ENCODE measurements around the gene FARS2.

Gene FARS2

DNA sequence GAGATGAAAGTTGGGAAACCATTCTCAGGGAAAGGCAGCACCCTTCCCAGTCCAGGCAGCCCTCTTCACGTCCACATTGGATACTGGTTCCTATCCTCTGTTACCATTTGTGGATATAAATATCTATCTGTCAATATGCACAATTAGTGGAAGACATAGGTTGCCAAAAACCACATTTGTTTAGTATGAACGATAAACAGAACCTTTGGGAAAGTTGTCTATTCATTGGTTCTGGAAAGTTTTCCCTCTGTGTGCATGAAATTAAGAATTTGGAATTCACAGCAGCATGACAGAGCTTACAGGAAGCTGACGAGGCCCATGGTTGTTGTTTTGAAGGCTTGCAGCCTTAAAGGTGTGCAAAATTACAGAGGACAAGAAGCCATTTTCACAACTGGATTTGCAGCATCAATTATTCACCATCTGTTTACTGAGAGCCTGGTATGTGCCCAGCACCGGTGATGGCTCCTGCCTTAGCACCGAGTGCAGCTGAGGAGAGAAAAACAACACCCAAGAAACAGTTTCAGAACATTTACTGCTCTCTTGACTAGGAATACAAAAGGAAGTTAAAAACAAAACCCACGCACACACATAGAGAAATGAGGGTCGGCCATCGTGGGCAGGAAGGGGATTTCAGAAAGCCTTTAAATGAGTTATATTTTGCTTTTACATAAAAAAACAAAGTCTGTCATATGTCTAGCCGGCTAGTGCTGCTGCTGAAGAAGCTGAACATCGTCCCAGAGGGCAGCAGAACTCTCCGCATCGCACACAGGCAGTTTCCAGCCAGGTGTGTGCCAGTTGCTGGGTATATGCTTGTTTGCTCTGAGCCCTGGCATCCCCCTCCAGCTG lies 319.6 kb downstream of the FARS2 start:
- no peak for DNase-seq (ENCODE audit: low read depth in 2 of 2)

DNA sequence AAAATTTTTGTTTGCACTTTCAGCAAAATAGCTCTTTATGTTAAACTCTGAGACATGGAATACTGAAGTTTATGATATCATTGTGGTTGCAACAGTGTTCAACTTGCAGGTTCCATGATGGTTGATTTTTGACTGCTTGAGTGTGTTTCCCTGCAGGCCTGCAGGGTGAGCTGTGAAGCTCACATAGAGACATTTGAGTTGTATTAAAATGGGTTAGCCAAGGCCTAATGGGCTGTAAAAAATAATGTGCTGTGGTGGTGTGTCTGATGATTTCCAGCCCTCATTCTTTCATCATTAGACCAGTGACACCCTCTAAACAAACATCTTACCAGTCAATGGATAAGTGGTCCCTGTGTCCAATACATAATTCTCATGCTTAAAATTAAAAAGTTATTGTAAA lies 321.4 kb downstream of the FARS2 start:
- DNase-seq (ENCODE audit: low read depth in 2 of 2) = no peak

DNA sequence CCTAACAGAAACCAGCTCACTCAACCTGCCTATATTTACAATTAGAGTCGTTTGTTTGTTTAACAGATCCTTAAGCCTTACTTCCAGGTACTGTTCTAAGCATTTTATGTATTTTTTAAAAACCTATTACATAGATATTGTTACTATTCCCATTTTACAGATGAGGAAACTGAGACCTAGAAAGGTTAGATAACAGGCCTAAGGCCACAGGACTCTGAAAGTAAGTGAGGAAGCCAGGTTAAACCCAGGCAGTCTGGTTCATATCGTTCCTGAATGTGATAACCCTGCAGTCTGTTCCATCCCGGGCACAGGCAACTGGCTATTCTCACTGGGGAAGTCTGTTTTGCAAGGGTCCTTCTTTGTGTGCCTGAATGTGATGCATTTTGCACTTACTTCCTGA lies 322.2 kb downstream of the FARS2 start:
- DNase-seq (ENCODE audit: low read depth in 2 of 2) = no peak

DNA sequence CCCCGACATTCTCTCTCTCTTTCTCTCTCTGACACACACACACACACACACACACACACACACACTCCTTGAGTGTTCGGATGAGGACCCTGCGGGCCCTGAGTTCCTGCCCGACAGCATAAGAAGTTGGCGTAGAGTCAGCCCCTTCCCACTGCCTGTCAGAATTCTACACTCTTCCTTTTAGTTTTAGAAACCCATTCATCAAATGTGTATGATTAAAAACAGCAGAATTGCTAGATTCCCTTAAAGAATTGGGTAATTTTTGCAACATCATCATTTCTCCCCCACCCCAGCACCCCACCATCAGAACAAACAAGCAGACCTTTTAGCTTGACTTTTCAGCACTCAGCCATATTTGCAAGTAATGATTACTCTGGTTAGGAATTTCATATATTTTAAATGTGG lies 322.8 kb downstream of the FARS2 start:
- no peak for DNase-seq (ENCODE audit: low read depth in 2 of 2)

DNA sequence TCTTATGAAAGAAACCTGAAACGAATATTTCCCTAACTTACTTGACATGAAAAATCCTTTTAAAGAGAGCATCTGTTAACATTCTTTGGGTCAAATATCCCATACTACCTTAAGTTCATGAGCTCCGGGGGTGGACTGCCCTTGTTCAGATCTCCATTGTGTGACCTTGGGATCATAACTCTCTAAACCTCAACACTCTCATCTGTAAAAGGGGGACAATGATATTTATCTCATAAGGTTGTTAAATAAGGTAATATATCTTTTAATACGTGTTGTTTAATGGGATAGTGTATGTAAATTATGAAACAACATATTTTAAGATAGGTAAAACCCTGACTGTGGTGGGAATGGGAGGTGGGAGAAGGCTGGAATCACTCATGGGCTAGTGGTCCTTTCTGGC lies 326.3 kb downstream of the FARS2 start:
- DNase-seq (ENCODE audit: low read depth in 2 of 2) = no peak

DNA sequence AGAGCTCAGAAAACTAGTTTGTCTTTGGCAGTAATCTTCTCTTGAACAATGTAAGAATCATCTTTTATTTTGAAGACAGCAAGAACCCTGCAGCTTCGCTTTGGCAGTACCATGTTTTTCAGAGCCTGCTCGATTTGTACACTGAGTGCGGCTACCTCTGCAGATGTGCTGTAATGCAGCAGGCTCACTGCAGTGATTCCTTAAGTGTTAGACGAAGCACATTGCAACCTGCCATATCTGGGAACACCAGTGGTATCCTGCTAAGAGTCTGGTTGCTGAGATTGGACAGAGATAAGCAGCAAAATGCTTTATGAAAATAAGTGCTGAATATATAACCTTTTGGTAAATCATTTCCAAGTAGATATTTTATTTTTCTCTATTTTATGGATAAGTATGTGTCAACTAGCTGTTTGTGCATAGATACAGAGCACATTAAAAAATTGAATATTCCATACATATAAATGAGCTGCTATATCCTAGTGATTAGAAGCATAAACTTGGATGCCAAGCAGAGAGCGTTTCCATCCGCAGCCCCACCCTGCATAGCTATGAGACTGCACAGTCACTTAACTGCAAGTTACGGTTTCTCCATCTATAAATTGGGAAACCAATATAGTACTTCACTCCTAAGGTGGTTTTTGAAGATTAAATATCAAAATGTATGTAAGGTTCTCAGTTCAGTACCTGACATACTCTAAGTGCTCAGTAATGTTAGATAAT lies 328.3 kb downstream of the FARS2 start:
- no peak for DNase-seq (ENCODE audit: low read depth in 2 of 2)

DNA sequence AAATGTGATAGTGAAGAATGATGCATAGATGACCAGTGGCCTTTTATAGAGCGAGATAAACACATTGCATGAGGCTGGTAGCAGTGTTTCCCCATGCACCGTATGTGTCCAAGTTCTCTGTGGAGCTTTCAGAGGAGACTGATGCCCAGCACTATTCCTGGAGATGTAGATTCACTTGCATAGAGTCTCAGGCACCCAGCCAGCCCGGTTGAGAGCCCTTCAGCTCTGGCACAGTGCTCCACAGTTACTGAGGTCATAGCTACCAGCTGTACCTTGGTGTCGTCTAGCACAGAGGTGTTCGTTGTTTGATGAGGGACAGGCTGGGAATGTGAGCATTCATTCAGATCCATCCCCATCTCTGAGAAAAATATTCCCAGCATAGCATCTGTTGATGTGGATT lies 328.9 kb downstream of the FARS2 start:
- no peak for DNase-seq (ENCODE audit: low read depth in 2 of 2)

DNA sequence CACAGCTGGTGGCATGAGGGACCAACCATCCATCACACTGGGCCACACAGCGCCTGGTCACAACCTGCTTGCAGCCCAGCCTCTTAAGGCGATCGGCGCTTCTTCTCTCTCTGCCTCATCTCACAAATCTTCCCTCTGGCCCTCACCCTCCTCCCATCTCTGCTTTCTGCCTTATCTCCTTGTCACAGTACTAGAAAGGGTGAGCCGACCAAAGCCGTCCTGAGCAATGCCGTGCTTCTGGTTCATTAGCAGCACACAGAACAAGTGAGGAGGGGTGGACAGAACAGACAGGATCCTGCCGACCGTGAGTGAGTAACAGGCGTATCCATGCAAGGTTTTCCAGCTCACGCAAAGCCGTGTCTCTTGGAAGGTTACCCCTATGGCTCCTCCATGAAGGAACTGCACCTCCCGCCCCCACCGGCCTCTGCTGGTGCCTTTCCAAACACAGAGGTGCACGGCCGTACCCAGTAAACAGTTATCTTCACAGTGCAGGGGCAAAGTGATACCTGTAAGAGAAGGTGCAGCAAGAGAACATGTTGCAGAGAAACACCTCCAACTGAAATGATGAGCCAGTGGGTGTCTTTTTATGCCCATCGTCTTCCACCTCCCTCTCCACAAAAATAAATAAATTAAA lies 331.7 kb downstream of the FARS2 start:
- DNase-seq (ENCODE audit: low read depth in 2 of 2) = no peak

DNA sequence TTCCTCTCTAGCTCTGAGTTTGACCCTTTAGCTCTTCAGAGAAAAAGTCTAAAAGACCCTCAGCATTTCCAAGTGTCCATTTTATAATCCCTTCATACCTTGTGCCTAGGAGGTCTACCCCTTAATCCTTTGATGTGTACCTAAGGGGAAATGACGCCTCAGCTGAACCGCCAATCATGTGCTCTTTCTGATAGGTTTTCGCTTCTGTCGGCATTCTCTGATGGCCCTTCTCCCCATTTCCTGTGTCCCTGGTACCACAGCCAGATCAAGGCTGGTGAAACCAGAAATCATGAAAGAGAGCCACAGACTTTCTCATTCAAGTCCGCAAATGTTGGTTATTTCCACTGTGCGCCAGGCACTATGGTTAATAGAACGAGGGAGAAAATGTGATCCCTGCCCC lies 333.9 kb downstream of the FARS2 start:
- DNase-seq (ENCODE audit: low read depth in 2 of 2) = no peak

DNA sequence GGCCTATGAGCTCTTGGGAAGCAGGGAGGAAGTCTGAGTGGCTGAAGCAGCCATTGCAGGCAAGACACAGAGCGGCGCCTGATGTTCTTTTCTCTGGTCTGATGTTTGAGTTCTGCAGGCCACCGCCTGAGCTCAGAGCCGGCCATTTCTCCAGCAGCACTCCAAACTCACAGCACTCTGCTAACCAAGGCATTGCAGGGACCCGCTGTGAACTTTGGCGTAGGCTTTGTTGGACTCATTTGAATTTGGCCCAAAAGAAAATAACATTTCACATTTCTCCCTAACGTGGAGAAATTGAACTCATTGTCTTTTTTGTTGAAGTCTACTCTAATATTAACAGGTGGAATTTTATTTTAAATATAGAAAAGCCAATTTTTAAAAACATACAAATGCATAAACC lies 336.1 kb downstream of the FARS2 start:
- DNase-seq (ENCODE audit: low read depth in 2 of 2) = no peak

DNA sequence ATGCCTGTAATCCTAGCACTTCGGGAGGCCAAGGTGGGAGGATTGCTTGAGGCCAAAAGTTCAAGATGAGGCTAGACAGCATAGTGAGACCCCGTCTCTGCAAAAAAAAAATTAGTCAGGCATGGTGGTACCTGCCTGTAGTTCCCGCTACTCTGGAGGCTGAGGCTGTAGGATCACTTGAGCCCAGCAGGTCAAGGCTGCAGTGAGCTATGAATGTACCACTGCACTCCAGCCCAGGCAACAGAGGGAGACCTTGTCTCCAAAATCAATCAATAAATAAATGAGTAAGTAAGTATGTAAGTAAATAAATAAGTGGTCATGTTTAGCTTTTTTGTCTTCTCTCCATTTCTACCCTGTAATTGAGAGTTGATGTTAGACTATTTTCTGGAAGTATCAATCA lies 336.8 kb downstream of the FARS2 start:
- DNase-seq (ENCODE audit: low read depth in 2 of 2) = no peak

DNA sequence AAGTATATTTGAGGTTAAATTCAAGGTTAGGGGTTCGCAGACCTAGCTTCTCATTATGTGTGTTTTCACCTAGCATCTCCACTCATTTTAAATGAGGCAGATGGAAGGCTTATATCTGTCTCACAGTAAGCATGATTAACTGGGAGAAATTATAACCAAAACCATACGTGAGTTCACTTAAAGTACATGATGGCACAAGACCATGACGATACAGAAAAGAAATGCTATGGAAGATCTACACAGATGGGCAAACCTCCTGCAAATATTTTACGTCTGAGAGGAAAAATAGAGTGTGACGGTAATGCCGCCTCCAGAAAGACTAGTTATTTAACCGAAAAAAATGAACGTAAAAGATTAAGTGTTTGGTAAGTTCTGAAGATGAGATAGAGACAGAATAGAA lies 337.8 kb downstream of the FARS2 start:
- DNase-seq (ENCODE audit: low read depth in 2 of 2) = no peak

DNA sequence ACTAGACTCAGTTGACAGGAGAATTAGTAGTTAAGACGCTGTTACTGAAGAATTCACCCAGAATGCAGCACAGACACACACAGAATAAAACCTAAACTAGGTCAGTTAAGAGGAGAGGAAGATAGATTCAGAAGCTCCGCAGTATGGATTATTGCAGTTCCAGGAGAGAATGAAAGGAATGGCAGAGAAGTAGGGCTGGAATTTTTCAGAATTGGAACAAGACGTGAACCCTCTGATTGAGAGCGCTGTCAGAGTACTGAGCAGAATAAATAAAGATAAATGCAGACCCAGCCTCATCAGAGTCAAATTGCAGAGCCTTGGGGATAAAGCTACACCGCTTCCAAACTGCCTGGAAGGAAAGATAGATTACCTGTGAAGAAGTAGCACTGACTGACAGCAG lies 344.6 kb downstream of the FARS2 start:
- no peak for DNase-seq (ENCODE audit: low read depth in 2 of 2)

DNA sequence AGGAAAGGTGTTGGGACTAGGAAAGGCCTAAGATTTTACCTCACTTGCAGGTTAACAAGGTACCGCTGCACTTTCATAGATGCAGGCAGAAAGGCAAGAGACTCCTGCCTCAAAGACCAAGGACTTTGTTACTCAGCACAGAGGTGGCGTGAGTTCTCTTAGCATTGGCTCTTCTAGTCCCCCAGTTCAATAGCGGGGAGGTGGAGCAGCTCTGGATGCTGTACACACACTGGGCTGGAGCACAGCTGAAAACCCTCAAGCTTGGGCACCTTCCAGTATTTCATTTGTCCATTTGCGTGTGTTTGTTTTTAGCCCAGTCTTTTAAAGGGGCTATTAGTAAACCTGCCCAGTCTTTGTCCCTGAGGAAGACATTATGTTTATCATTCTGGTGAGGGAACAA lies 345.2 kb downstream of the FARS2 start:
- DNase-seq (ENCODE audit: low read depth in 2 of 2) = no peak

DNA sequence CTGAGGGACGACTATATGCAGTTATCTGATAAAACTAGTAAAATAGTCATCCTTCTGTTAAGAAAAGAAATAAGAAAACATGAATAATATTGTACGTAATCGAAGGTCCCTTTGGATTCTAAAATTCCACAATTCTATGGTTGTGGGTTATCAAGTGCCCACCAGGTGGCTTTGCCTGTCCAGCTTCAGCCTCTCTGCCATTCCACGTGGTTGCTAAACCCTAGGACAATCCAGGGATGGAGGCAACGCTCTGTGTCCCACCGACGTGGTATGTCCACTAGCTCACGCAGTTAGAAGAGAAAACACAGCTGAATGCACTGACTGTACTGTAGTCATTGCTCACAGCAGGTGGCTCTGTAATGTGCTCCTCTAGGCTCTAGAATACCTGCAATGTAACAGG lies 349.3 kb downstream of the FARS2 start:
- DNase-seq (ENCODE audit: low read depth in 2 of 2) = no peak

DNA sequence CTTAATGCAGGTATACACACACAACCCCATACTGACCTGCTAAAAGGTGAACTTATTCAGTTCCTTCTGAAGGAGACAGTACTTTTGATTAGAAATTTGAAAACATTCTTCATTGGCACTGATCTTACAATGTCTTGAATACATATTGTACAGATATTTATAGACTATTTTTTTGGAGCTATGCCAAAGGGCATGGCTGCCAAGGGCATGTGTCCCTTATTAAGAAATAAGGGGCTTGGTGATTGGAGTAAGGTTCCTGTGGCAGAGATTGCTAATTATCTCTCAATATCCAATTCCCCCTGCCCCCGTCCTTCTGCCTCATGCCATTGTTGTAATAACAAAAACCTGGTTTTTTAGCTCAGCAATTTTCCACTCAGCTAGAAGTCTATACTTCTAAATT lies 355.9 kb downstream of the FARS2 start:
- DNase-seq (ENCODE audit: low read depth in 2 of 2) = no peak

DNA sequence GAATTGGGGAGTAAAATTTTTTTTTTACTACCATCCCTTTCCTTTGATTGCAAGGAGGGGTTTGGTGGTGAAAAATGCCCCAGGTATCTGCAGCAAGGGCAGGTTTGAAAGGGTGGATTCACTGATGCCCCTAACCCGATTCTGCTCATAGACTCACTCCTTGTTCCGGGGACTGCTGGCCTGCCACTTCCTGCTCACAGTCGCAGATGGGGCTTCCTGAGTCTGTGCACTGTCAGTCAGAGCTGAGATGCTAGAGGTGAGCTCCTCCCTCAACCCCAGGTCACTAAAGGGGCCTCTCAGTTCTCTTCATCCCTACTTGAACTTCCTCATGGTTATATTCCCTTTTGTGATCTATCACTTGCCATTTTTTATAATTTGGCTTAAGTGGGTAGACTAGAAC lies 357.9 kb downstream of the FARS2 start:
- DNase-seq (ENCODE audit: low read depth in 2 of 2) = peak in 1 of 2 donors; percentile 20

DNA sequence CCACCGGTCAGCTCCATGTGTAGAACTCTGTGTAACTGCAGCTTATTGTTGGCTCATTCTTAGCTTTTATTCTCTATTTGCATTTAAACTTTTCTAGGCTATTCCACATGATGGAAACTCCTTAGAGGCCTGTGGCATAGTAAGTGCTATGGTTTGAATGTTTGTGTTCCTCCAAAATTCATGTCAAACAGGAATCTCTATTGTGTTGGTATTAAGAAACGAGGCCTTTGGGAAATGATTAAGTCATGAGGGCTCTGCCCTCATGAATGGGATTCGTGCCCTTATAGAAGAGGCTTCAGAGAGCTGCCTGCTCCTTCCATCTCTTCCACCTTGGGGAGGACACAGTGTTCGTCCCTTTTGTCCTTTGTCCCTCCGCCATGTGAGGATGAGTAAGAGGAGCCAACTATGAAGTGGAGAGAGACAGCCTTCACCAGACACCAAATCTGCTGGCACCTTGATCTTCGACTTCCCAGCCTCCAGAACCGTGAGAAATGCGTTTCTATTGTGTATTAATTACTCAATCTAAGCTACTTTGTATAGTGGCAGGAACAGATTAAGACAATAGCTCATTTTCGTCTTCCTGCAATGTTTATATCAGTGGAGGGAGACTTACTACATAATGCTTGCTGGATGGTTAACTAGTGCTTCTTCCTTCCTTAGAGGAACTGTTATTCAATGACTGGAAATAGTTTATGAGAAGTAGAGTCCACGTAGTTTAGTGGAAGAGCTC lies 361.1 kb downstream of the FARS2 start:
- DNase-seq (ENCODE audit: low read depth in 2 of 2) = no peak

DNA sequence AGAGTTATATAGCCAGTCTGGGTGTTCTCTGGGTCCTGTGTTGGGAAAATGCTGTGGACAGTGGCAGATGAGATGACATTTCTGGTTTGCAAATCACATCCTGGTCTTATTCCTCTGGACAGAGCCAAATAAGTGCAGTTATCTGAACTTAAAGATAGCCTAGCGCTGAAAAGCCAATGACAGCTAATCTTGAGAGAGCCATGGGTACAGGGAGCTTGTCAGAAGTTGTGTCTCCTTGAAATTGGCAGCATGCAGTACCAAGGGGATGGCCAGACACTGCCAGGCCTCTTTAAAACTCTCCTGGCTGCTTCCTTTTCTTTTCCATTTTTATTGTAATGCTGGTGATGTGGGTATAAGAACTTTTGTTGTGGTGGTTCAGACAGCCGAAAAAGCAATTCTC lies 362.5 kb downstream of the FARS2 start:
- no peak for DNase-seq (ENCODE audit: low read depth in 2 of 2)

DNA sequence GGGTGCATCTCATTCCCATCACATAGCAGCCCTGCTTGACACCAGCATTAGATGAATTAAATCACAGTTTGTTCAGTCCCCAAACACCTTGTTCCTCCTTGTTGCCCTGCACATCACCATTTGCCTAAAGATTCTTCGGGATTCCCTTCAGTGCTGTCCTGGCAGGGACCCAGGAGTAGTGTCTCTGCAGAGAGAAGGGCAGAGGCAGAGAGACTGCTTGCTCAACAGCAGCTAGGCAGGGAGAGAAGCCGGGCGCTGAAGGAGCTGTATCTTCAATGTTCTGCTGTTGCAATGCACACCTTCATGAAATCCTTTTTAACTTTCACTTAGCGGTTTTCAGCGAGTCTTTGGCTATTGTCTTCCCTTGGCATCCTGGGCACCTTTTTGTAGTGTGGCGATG lies 362.9 kb downstream of the FARS2 start:
- no peak for DNase-seq (ENCODE audit: low read depth in 2 of 2)

DNA sequence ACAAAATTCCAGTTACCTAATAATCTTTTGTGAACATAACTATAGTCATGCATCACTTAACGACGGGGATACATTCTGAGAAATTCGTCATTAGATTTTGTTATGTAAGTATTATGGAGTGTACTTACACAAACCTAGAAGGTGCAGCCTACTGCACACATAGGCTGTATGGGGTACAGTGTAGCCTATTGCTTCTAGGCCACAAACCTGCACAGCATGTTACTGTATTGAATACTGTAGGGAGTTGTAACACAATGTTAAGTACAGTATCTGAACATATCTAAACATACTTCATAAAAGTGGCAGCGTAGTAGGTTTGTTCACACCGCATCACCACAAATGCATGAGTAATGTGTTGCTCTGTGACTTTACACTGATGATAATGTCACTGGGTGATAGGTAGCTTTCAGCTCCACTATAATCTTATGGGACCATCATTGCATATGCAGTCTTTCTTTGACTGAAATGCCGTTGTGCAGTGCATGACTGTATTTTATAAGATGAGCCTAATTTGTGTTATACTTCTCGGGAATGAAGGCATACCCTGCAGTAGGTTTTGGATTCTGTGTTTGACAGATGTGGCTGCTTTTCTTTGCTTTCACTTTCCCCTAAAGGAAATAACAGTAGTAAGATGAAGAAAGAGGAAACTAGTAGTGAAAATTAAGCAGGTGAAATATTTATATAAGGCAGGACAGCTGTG lies 365.6 kb downstream of the FARS2 start:
- DNase-seq (ENCODE audit: low read depth in 2 of 2) = no peak

DNA sequence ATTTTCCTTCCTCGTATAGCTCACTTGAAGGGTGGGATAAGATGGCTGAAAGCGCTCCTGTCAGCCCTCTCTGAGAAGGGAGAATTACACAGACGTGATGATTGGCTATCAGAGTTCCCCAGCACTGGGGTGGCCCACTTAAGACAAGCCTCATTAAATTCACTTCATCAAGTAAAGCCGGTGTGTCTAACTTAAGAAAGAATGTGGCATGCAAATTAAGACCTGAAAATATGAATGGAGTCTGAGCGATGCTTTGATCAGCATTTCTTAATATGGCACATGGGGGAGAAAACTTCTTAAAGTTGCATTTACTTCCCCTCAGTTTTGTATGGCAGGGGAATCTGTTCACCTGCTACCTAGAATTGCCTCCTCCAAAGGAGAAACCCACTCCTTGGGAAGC lies 369.3 kb downstream of the FARS2 start:
- no peak for DNase-seq (ENCODE audit: low read depth in 2 of 2)
